HUES48 (cell line): ENCODE results near the gene STK38.
"Not testable (repeated sequence)": the region's sequence is repeated elsewhere in the genome, so short reads cannot be mapped to it uniquely, and the experiment has no call there.

ENCODE experiments used
- H3K27ac ChIP-seq: one replicate; pipeline ENCODE4 v1.7.0; 2013; ENCODE audit warnings: low read depth, low read length, inconsistent platforms
- H3K27me3 ChIP-seq: 2 replicates; pipeline ENCODE4 v1.6.1; 2013; ENCODE audit warnings: mild to moderate bottlenecking, low read length; ENCODE audit not compliant: control insufficient read depth, insufficient read depth
- H3K36me3 ChIP-seq: 2 replicates; pipeline ENCODE4 v1.6.1; 2013; ENCODE audit warnings: low read length; ENCODE audit not compliant: control insufficient read depth, insufficient read depth
- H3K4me1 ChIP-seq: 2 replicates; pipeline ENCODE4 v1.6.1; 2013; ENCODE audit warnings: mild to moderate bottlenecking, low read length; ENCODE audit not compliant: control insufficient read depth, insufficient read depth
- H3K4me3 ChIP-seq: 2 replicates; pipeline ENCODE4 v1.5.1; 2013; ENCODE audit warnings: mild to moderate bottlenecking, low read depth, low read length
- H3K9ac ChIP-seq: 2 replicates; pipeline ENCODE4 v1.6.1; 2013; ENCODE audit warnings: mild to moderate bottlenecking, low read depth, low read length, moderate library complexity
- H3K9me3 ChIP-seq: 2 replicates; pipeline ENCODE4 v1.6.1; 2013; ENCODE audit warnings: low read length; ENCODE audit not compliant: control insufficient read depth, insufficient read depth

STK38 gene

DNA sequence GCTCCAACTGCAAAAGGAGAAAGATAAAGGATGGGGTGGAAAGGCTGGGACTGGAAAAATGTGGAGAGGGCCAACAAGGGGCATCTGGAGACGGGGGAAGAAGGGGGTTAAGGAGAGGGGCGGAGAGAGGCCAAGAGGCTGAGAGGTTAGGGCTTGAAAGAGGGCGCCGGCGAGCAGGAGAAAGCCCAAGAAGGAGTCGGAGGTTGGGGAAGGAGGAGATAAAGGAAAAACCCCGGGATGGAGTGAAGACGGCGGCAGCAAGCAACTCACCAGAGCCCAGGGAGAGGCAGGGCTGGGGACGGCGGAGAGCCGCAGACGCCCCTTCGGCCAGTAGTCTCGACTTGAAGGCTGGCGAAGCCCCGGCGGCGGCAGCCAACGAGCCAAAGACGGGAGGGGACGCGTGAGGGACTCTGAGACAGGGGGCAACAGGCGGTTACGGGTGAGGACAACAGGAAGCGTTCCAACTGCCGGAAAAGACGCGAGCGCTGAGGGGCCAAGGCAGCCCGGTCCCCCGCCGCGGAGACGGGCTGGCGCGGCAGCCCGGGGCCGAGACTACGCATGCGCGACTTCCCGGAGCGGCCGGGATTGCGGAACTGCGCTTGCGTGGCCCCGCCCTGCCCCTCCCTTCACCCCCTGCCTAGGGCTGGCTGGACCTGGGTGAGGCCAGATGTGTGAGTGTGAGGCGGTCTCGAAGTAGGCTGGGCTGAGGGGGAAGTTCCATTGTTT is at the start of gene STK38:
STK38 (minus strand) TSS at position 560 of the 726 bp plus-strand sequence. CDS start 7,277 bp downstream, outside the sequence.
- H3K27me3 ChIP-seq = no peaks in the 10 kb centered on the region

GRCh38 chr6:36596356-36596755 is 49.1 kb upstream of the STK38 start:
- Histone ChIP-seq H3K36me3 (peaks cover 61% of the 10 kb centered on the region), H3K9ac (peak overlapping the region; percentile 100), H3K27ac (peak overlapping the region; percentile 17), H3K9me3 (no peaks in the 10 kb centered on the region), H3K27me3 (no peaks in the 10 kb centered on the region), H3K4me3 (peak overlapping the region; percentile 93), H3K4me1 (peaks cover 19% of the 10 kb centered on the region)

More for the DNA sequence above, at the start of gene STK38:
- peak within 1 kb of the TSS; percentile 96 for H3K27ac ChIP-seq
- H3K36me3 ChIP-seq = peaks cover 4% of the 10 kb centered on the region; the same call in 1 of the 2 replicates
- H3K9me3 ChIP-seq = no peaks in the 10 kb centered on the region
- H3K4me1 ChIP-seq = peaks cover 14% of the 10 kb centered on the region
- H3K4me3 ChIP-seq = peak within 1 kb of the TSS; percentile 69
- H3K9ac ChIP-seq = peak within 1 kb of the TSS; percentile 69

DNA sequence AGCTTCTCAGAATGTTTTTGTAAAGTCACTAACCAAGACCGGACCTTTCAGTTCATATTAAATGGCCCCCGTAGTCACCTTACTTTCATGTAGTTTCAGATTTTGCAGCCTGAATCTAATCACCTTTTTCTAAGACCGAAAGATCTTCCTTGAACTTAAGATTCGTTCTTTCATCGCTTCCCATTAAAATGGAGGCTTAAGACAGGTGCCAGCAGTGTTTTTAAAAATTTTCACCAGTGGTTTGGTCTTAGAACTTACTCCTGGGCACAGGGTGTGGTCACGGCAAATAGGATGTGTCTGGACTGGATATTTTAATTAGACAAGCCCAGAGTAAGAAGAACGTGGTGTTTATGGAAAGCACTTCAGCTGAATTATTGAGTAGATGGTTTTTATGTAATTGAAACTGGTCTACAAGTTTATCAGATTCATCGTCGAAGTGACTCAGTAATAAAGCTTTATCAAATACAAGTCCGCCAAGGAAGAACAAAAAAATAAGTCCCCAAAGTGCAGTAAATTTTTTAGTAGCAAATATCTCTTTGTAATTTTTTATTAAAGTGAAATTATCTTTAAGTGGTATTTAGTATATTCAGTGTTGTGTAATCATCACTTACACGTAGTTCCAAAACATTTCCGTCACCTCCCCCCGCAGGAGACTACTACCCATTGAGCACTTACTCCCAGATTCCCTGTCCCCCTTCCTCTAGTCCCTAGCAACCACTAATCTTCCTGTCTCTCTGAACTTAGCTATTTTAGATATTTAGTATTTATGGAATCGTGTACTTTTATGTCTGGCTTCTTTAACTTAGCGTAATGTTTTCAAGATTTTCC is 47.8 kb upstream of the STK38 start:
- Histone ChIP-seq H3K4me1 (peaks cover 19% of the 10 kb centered on the region), H3K36me3 (peaks cover 48% of the 10 kb centered on the region), H3K9ac (peak overlapping the region; percentile 100), H3K9me3 (no peaks in the 10 kb centered on the region), H3K4me3 (peak overlapping the region; percentile 93), H3K27ac (peak overlapping the region; percentile 97), H3K27me3 (no peaks in the 10 kb centered on the region)

DNA sequence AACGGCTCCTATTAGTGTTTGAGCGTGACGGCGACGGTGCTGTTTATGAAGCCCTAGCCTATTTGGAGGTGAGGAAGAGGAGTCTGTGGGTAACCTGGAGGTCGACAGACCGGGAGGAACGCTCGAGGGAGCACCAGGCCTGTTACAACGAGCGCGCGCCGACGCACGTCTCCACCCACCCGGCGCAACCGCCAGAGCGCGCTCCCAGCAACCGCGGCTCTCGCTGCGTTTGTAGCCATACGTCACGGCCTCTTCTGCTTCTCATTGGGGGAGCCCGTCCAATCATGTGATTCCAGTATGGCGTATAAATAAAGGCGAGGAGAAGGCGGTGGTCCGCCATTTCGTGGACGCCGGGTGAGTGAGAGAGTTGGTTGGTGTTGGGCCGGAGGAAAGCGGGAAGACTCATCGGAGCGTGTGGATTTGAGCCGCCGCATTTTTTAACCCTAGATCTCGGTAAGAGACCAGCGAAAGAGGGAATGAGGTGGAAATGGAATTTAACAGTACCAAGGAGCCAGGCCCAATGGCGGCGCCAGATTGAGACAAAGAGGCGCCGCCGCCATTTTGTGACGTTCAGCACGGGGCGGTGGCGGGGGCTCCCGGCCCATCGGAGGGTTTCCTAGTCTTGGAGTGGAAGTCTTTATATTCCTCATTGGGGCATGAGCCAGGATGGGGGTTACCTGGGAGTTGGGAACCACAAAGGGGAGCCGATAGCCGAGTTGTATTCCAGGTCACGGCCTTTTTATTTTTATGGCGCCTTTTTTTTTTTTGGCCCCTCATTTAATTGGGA is 46.9 kb upstream of the STK38 start, which contains the start of gene SRSF3:
SRSF3 (plus strand) TSS at position 334 of the 787 bp plus-strand sequence. CDS start 2,401 bp downstream, outside the sequence.
- H3K36me3 ChIP-seq = peaks cover 40% of the 10 kb centered on the region
- H3K27ac ChIP-seq = peak within 1 kb of the TSS; percentile 97
- H3K27me3 ChIP-seq = no peaks in the 10 kb centered on the region
- peak within 1 kb of the TSS; percentile 93 for H3K4me3 ChIP-seq
- H3K9me3 ChIP-seq = no peaks in the 10 kb centered on the region
- H3K9ac ChIP-seq = peak within 1 kb of the TSS; percentile 100
- peaks cover 18% of the 10 kb centered on the region for H3K4me1 ChIP-seq

GRCh38 chr6:36593569-36594028 is 46.3 kb upstream of the STK38 start:
- Histone ChIP-seq H3K9me3 (no peaks in the 10 kb centered on the region), H3K27ac (peak overlapping the region; percentile 97), H3K27me3 (no peaks in the 10 kb centered on the region), H3K4me3 (peak overlapping the region; percentile 93), H3K4me1 (peaks cover 12% of the 10 kb centered on the region), H3K9ac (peak overlapping the region; percentile 100), H3K36me3 (peaks cover 33% of the 10 kb centered on the region)

DNA sequence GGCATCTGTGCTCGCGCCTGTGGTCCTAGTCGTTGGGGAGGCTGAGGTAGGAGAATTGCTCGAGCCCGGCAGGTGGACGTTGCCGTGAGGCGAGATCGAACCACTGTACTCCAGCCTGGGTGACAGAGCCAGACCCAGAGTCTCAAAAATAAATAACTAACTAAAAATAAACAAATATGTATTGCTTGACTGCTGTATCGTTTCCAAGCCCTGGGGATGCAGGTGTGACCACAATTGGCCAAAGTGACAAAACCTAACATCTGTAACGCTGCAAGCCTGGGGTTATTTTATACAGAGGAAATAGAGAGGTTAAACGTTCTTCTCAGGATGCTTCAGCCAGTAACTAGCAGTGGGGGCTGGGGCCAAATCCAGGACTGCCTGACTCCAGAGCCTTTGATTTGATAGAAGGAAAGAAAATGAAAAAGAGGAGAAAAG is 45.0 kb upstream of the STK38 start:
- H3K27me3 ChIP-seq = no peaks in the 10 kb centered on the region
- H3K9me3 ChIP-seq = no peaks in the 10 kb centered on the region
- peaks cover 6% of the 10 kb centered on the region for H3K4me1 ChIP-seq
- H3K36me3 ChIP-seq = peaks cover 20% of the 10 kb centered on the region
- H3K9ac ChIP-seq = no peak overlapping the region
- H3K27ac ChIP-seq = no peak overlapping the region
- H3K4me3 ChIP-seq = no peak overlapping the region

DNA sequence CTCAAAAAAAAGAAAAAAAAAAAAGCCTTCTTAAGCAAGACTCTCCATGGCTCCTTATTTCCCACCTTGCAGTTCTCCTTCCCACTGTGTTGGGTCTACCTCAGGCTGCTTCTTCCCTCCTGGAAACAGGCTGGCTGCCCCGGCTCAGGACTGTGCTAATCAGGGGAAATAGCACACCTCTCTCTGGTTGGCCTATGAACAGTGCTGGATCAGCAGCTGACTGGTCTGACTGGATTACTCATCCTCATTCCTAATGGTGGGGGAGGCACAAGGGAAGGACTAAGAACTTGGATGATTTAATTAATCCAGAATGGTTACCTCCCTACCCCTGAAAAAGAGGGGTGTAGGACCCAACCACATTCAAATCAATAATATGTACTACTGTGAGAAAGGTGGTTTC is 43.0 kb upstream of the STK38 start:
- H3K4me1 ChIP-seq = peaks cover 6% of the 10 kb centered on the region
- no peak overlapping the region for H3K4me3 ChIP-seq
- no peaks in the 10 kb centered on the region for H3K27me3 ChIP-seq
- H3K9me3 ChIP-seq = no peaks in the 10 kb centered on the region
- H3K36me3 ChIP-seq = peaks cover 4% of the 10 kb centered on the region; the same call in 1 of the 2 replicates
- no peak overlapping the region for H3K27ac ChIP-seq
- H3K9ac ChIP-seq = no peak overlapping the region

GRCh38 chr6:36589025-36589400 is 41.7 kb upstream of the STK38 start:
- H3K9me3 ChIP-seq, H3K4me1 ChIP-seq, H3K27ac ChIP-seq, H3K36me3 ChIP-seq, H3K4me3 ChIP-seq, H3K27me3 ChIP-seq, H3K9ac ChIP-seq: not testable (repeated sequence)

DNA sequence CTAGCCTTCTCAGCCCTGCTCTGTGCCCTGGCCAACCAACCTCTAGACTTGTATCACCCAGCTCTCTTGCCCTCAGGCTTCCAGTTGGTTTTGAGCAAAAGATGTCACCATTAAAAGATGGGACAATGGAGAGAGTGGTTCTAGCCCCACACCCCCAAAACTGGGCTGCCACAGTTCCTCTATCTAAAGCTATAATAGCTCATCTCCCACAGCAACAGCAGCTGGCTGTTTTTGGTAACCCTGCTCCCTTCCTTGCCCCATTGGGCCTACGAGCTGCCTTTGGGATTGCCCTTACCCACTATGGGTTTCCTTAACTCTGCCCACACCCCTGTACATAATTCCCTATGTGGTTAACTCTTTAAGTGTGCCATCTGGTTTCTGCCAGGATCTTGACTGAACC is 39.3 kb upstream of the STK38 start:
- Histone ChIP-seq H3K4me1 (no peaks in the 10 kb centered on the region), H3K9me3 (no peaks in the 10 kb centered on the region), H3K27ac (no peak overlapping the region), H3K36me3 (no peaks in the 10 kb centered on the region), H3K9ac (no peak overlapping the region), H3K4me3 (no peak overlapping the region), H3K27me3 (no peaks in the 10 kb centered on the region)

- no peak overlapping the region for H3K27ac ChIP-seq
- no peaks in the 10 kb centered on the region for H3K9me3 ChIP-seq
- H3K9ac ChIP-seq = no peak overlapping the region
- H3K4me3 ChIP-seq = no peak overlapping the region
- no peaks in the 10 kb centered on the region for H3K36me3 ChIP-seq
- no peaks in the 10 kb centered on the region for H3K27me3 ChIP-seq
- peaks cover 7% of the 10 kb centered on the region for H3K4me1 ChIP-seq
These were observed 34.4 kb upstream of the STK38 start for GRCh38 chr6:36581716-36582115.
